HepG2 (cell line): ENCODE results near the gene SDK2. TPM values are rescaled to one million over a fixed set of nuclear protein-coding genes. Genes with fewer than 3 reads are reported as not detected.

ENCODE experiments used
- BRCA1 ChIP-seq: sonication (generic); formaldehyde crosslinking; IDR thresholded peaks from 2 replicates; pipeline ENCODE4 v1.4.0; 2020; ENCODE audit warnings: missing genetic modification reagents
- CEBPG ChIP-seq: IDR thresholded peaks from 2 replicates; pipeline ENCODE4 v1.6.1; 2016
- DR1 ChIP-seq: sonication (generic); formaldehyde crosslinking; IDR thresholded peaks from 2 replicates; pipeline ENCODE4 v1.8.0; 2021; ENCODE audit warnings: mild to moderate bottlenecking, missing genetic modification reagents, inconsistent platforms
- ELF1 ChIP-seq: sonication (generic); formaldehyde crosslinking; IDR thresholded peaks from 2 replicates; pipeline ENCODE4 v1.4.0; 2020; ENCODE audit warnings: missing genetic modification reagents
- ELF3 ChIP-seq: IDR thresholded peaks from 2 replicates; pipeline ENCODE4 v1.6.1; 2016; ENCODE audit warnings: missing genetic modification reagents, missing compliant biosample characterization
- KDM2A ChIP-seq: sonication (generic); formaldehyde crosslinking; IDR thresholded peaks from 2 replicates; pipeline ENCODE4 v1.4.0; 2020; ENCODE audit warnings: low read depth, missing genetic modification reagents, borderline replicate concordance
- MED1 ChIP-seq: sonication (generic); formaldehyde crosslinking; IDR thresholded peaks from 2 replicates; pipeline ENCODE4 v1.4.0; 2020; ENCODE audit warnings: missing genetic modification reagents
- MTERF4 ChIP-seq: sonication (generic); formaldehyde crosslinking; IDR thresholded peaks from 2 replicates; pipeline ENCODE4 v1.8.0; 2023; ENCODE audit warnings: mild to moderate bottlenecking, missing genetic modification reagents
- PAX8 ChIP-seq: sonication (generic); formaldehyde crosslinking; IDR thresholded peaks from 2 replicates; pipeline ENCODE4 v1.8.0; 2022; ENCODE audit warnings: mild to moderate bottlenecking, missing genetic modification reagents, borderline replicate concordance
- RORA ChIP-seq: sonication (generic); formaldehyde crosslinking; IDR thresholded peaks from 2 replicates; pipeline ENCODE4 v1.5.0; 2020; ENCODE audit warnings: mild to moderate bottlenecking, missing genetic modification reagents, moderate library complexity
- SALL2 ChIP-seq: sonication (generic); formaldehyde crosslinking; IDR thresholded peaks from 2 replicates; pipeline ENCODE4 v1.8.1; 2023; ENCODE audit warnings: mild to moderate bottlenecking, missing genetic modification reagents, inconsistent platforms
- SOX6 ChIP-seq, 2 experiments: fragments of 450-650 bp in 1 of 2; sonication (generic) in 1 of 2; formaldehyde crosslinking in 1 of 2; IDR thresholded peaks; 2 replicates each; pipeline versions ENCODE4 v1.4.0 to v1.6.1; 2017 to 2020; ENCODE audit warnings: antibody characterized with exemption in 1 of 2, mild to moderate bottlenecking in 1 of 2, missing genetic modification reagents in 1 of 2
- ZBTB38 ChIP-seq: sonication (generic); formaldehyde crosslinking; IDR thresholded peaks from 2 replicates; pipeline ENCODE4 v1.5.1; 2020; ENCODE audit warnings: mild to moderate bottlenecking, missing genetic modification reagents
- ZFY ChIP-seq: sonication (generic); formaldehyde crosslinking; IDR thresholded peaks from 2 replicates; pipeline ENCODE4 v1.4.0; 2020; ENCODE audit warnings: missing genetic modification reagents
- ZNF253 ChIP-seq: sonication (generic); formaldehyde crosslinking; IDR thresholded peaks from 2 replicates; pipeline ENCODE4 v1.8.0; 2022; ENCODE audit warnings: mild to moderate bottlenecking, missing genetic modification reagents, borderline replicate concordance
- ZNF501 ChIP-seq: sonication (generic); formaldehyde crosslinking; IDR thresholded peaks from 2 replicates; pipeline ENCODE4 v1.5.1; 2020; ENCODE audit warnings: mild to moderate bottlenecking, moderate library complexity, missing genetic modification reagents
- ZNF552 ChIP-seq: sonication (generic); formaldehyde crosslinking; IDR thresholded peaks from 2 replicates; pipeline ENCODE4 v1.9.0; 2022; ENCODE audit warnings: missing genetic modification reagents, mild to moderate bottlenecking, borderline replicate concordance
- ZNF576 ChIP-seq: sonication (generic); formaldehyde crosslinking; IDR thresholded peaks from 2 replicates; pipeline ENCODE4 v1.4.0; 2020; ENCODE audit warnings: mild to moderate bottlenecking, missing genetic modification reagents
- ZNF670 ChIP-seq: sonication (generic); formaldehyde crosslinking; IDR thresholded peaks from 2 replicates; pipeline ENCODE4 v1.8.0; 2022; ENCODE audit warnings: mild to moderate bottlenecking, missing genetic modification reagents, borderline replicate concordance
- ZNF709 ChIP-seq: sonication (generic); formaldehyde crosslinking; IDR thresholded peaks from 2 replicates; pipeline ENCODE4 v1.5.0; 2020; ENCODE audit warnings: mild to moderate bottlenecking, missing genetic modification reagents
- ZNF724P ChIP-seq: sonication (generic); formaldehyde crosslinking; IDR thresholded peaks from 2 replicates; pipeline ENCODE4 v1.8.0; 2022; ENCODE audit warnings: missing genetic modification reagents, borderline replicate concordance
- ZNF879 ChIP-seq: sonication (generic); formaldehyde crosslinking; IDR thresholded peaks from 2 replicates; pipeline ENCODE4 v1.8.1; 2023; ENCODE audit warnings: missing genetic modification reagents
- polyA plus RNA-seq, 8 experiments: library from polyadenylated mRNA; depleted of rRNA in 3 of 8; stranded (reverse) in 7 of 8; unstranded in 1 of 8; fragments of >200 nt; fragmentation: Illumina TruSeq in 4 of 8; extraction: Trizol in 4 of 8; gene quantifications; 2 replicates each; pipeline versions ENCODE4 v1.2.1 to v1.2.3, GENCODE V29; 2011 to 2016; ENCODE audit warnings: low read depth in 4 of 8, missing spikeins in 1 of 8, mixed read lengths in 1 of 8; ENCODE audit not compliant: insufficient read depth in 1 of 8
- total RNA-seq, 5 experiments: library from RNA; depleted of rRNA; stranded (reverse); fragments of >200 nt; fragmentation: Illumina TruSeq; extraction: Trizol; gene quantifications; 2 replicates each; pipeline ENCODE4 v1.2.3, GENCODE V29; 2016; ENCODE audit warnings: low read depth in 1 of 5
- TF ChIP-seq, protein P1 (sequence below), 2 experiments: sonication (generic) in 1 of 2; formaldehyde crosslinking in 1 of 2; IDR thresholded peaks; 2 replicates each; pipeline versions ENCODE4 v1.4.0 to v1.6.1; 2018 to 2020; ENCODE audit warnings: missing genetic modification reagents in 2 of 2, borderline replicate concordance in 1 of 2, low read depth in 1 of 2, mild to moderate bottlenecking in 1 of 2, missing biosample characterization in 1 of 2
- TF ChIP-seq, protein P2 (sequence below): sonication (generic); formaldehyde crosslinking; conservative IDR thresholded peaks from 2 replicates; pipeline ENCODE4 v1.8.1; 2023; ENCODE audit warnings: missing genetic modification reagents

SDK2 gene
- total and polyA plus RNA-seq, 2 of the 13 experiments (the other 11 are each of a cell fraction or from before 2014, with no cell fraction given) = not detected

GRCh38 chr17:73311781-73312641 lies 332.2 kb downstream of the SDK2 start, which contains the start of gene CDC42EP4 (continued):
- peak; percentile 93 for TF ChIP-seq ZNF670 (CRISPR knock-in tag)
- TF ChIP-seq ZNF253 (CRISPR knock-in tag) = peak; percentile 90; the same call in 1 of the 2 replicates
- 0 out of 2 replicates have a peak, but pooled peaks have one; percentile 63 for TF ChIP-seq BRCA1 (CRISPR knock-in tag)
- TF ChIP-seq ZFY (CRISPR knock-in tag) = peak; percentile 89
- TF ChIP-seq DR1 (CRISPR knock-in tag) = peak; percentile 33; the same call in 1 of the 2 replicates
- peak; percentile 55; the same call in 1 of the 2 replicates for TF ChIP-seq ZBTB38 (CRISPR knock-in tag)
- TF ChIP-seq SALL2 (CRISPR knock-in tag) = no peak; the same call in 1 of the 2 replicates
- TF ChIP-seq, protein P1, sequence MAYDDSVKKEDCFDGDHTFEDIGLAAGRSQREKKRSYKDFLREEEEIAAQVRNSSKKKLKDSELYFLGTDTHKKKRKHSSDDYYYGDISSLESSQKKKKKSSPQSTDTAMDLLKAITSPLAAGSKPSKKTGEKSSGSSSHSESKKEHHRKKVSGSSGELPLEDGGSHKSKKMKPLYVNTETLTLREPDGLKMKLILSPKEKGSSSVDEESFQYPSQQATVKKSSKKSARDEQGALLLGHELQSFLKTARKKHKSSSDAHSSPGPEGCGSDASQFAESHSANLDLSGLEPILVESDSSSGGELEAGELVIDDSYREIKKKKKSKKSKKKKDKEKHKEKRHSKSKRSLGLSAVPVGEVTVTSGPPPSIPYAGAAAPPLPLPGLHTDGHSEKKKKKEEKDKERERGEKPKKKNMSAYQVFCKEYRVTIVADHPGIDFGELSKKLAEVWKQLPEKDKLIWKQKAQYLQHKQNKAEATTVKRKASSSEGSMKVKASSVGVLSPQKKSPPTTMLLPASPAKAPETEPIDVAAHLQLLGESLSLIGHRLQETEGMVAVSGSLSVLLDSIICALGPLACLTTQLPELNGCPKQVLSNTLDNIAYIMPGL (CRISPR knock-in tag; IDR thresholded peaks at IDR 0.05; ENCODE audit: borderline replicate concordance in 1 of 2, low read depth in 1 of 2) = peak in 1 of 2 experiments; percentile 80; a peak in 2 of 4 replicates
- TF ChIP-seq PAX8 = no peak
- TF ChIP-seq ZNF879 (CRISPR knock-in tag) = peak; percentile 94; the same call in 1 of the 2 replicates
- peak; percentile 85 for TF ChIP-seq ELF3 (CRISPR knock-in tag)
- no peak for TF ChIP-seq RORA (CRISPR knock-in tag)
- 0 out of 2 replicates have a peak, but pooled peaks have one; percentile 18 for TF ChIP-seq ZNF552 (CRISPR knock-in tag)
- peak; percentile 76 for TF ChIP-seq MED1
- peak; percentile 52 for TF ChIP-seq ZNF709 (CRISPR knock-in tag)
- peak; percentile 92 for TF ChIP-seq ZNF501 (CRISPR knock-in tag)
- TF ChIP-seq, protein P2, sequence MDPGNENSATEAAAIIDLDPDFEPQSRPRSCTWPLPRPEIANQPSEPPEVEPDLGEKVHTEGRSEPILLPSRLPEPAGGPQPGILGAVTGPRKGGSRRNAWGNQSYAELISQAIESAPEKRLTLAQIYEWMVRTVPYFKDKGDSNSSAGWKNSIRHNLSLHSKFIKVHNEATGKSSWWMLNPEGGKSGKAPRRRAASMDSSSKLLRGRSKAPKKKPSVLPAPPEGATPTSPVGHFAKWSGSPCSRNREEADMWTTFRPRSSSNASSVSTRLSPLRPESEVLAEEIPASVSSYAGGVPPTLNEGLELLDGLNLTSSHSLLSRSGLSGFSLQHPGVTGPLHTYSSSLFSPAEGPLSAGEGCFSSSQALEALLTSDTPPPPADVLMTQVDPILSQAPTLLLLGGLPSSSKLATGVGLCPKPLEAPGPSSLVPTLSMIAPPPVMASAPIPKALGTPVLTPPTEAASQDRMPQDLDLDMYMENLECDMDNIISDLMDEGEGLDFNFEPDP (CRISPR knock-in tag) = no peak
- peak; percentile 21; the same call in 1 of the 2 replicates for TF ChIP-seq MTERF4
- TF ChIP-seq KDM2A (CRISPR knock-in tag) = peak; percentile 81
- peak; percentile 64 for TF ChIP-seq CEBPG (CRISPR knock-in tag)
- peak; percentile 71 for TF ChIP-seq ELF1 (CRISPR knock-in tag)
- no peak for TF ChIP-seq SOX6 (IDR thresholded peaks at IDR 0.05)
- TF ChIP-seq SOX6 (CRISPR knock-in tag; IDR thresholded peaks at IDR 0.05) = peak; percentile 44
- peak; percentile 24; the same call in 1 of the 2 replicates for TF ChIP-seq ZNF576 (CRISPR knock-in tag)
- TF ChIP-seq ZNF724P (CRISPR knock-in tag) = 0 out of 2 replicates have a peak, but pooled peaks have one; percentile 47
